NOMO-1 treated with dmso at 0.1 percent for 144 hours (cell line): ENCODE data around the gene SMIM11.
"Not testable (repeated sequence)": the region's sequence is repeated elsewhere in the genome, so short reads cannot be mapped to it uniquely, and the experiment has no call there.

Experiments
- DNase-seq: peaks from one replicate; lab custom pipeline; 2025; ENCODE audit not compliant: unreplicated experiment; lab: John Stamatoyannopoulos, UW

SMIM11 gene

DNA sequence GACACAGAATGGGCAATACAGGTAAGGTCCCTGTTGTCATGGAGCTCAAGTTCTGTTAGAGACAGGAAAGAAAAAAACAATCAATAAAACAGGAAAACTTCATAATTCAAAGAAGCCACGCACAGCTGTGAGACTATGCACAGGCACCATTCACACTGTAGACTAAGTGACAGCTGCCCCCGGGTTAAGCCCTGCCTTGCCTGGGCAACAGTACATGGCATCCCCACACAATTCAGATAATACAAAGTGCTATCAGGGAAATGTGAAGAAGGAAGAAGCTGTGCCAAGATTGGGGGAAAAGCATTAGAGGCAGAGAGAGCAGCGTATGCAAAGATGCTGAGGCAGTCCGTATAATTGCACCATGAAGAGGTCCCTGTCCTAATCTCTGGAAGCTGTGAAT, 20.5 kb upstream of the SMIM11 start:
- DNase-seq = no peak

DNA sequence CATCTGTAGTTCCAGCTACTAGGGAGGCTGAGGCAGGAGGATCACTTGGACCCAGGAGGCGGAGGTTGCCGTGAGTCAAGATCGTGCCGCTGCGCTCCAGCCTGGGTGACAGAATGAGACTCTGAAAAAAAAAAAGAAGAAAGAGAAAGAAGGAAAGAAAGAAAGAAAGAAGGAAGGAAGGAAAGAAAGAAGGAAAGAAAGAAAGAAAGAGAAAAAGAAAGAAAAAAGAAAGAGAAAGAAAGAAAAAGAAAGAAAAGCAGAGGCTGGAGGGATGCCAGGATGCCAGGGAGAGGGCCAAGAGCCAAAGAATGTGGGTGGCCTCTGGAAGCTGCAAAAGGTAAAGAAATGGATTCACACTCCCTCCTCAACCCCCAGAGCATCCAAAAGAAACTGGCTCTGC, 19.7 kb upstream of the SMIM11 start:
- no peak for DNase-seq

DNA sequence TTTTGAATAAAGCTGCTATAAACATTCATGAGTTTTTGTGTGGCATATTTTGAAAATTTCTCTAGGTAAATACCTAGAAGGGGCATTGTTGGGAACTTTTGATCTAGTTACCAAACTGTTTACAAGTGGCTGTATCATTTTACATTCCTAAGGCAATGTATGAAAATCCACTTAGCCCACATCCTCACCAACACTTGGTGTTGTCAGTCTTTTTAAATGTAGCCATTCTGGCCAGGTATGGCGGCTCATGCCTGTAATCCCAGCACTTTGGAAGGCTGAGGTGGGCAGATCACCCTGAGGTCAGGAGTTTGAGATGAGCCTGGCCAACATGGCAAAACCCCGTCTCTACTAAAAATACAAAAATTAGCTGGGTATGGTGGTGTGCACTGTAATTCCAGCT, 17.4 kb upstream of the SMIM11 start:
- DNase-seq = no peak

DNA sequence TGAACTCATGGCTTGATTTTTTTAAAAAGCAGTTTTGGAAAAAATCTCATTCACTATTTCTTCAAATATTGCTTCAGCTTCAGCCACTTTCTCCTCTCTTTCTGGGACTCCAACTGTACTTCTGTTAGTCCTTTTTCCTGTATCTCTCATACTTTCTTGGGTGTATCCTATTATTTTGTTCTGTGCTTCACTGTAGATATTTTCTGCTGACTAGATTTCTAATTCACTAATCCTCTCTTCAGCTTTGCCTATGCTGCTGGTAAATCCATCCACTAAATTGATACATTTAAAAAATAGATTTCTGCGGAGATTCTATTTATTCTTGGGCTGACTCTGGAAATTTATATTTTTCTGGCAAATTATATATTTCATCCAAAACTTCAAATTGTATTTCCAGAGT, 16.4 kb upstream of the SMIM11 start:
- DNase-seq = no peak

DNA sequence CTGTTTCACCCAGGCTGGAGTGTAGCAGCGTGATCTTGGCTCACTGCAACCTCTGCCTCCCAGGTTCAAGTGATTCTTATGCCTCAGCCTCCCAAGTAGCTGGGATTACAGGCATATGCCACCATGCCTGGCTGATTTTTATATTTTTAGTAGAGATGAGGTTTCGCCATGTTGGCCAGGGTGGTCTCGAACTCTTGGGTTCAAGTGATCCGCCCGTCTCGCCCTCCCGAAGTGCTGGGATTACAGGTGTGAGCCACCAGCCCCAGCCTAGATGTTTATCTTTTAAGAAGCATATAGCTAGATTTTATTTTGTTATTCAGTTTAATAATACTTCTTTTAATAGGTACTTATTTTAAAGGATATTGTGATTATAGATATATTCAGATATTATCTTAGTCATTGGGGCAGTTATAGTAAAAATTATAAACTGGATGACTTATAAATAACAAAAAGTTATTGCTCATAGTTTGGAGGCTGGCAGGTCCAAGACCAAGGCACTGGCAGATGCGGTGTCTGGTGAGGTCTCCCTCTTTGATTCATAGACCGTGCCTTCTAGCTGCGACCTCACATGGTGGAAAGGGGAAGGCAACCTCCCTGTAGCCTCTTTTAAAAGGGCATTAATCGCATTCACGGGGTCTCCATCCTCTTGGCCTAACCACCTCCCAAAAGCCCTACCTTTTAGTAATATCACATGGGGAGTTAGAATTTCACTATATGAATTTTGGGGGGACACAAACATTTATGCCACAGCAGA, 14.6 kb upstream of the SMIM11 start:
- DNase-seq = no peak

DNA sequence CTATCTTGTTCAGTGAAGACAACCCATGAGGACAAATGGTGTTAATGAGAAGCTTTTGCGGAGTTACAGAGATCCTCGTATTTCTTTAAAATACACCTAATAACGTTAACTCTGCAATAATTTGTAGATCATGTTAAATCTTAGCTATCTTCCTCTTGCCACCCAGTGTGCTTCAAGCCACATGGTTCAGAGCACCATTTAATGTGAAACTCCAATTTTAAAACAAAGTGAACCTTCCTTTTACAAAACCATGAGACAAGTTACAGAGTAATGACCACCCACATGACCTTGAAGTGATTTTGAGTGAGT, 13.2 kb upstream of the SMIM11 start:
- DNase-seq = no peak

DNA sequence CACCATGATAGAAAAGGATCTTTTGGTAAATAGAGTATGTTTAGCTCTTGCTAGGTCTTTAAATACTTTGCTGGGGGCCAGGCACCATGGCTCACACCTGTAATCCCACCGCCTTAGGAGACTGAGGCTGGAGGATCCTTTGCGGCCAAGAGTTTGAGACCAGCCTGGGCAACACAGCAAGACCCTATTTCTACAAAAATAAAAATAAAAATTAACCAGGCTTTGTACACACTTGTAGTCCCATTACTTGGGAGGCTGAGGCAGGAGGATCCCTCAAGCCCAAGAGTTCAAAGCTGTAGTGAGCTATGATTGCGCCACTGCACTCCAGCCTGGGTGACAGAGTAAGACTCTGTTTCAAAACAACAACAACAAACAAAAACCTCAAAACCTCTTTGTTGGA, 12.6 kb upstream of the SMIM11 start:
- DNase-seq = no peak

DNA sequence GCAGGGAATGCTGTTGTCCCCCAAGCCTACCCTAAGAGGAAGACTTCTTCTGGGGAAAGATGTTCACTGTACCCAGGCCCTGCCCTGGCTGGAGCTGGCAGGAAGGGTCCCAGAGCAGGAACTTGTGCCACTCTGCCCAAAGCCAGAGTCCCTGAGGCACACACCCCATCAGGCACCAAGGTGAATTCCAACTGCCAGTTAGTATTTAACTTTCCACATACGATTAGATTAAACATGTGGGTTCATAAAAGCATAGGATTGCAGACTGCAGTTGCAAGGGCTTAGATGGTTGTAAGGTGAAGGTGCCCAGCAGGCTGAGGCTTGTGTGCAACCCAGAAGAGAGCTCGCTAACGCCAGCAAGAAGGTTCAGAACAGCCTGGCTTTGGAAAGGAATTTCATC, 11.6 kb upstream of the SMIM11 start, which contains the start of gene KCNE2:
TSS of gene KCNE2 (plus strand) at position 274 of the 400 bp plus-strand sequence. CDS start 6,473 bp downstream, outside the sequence.
- DNase-seq = no peak

DNA sequence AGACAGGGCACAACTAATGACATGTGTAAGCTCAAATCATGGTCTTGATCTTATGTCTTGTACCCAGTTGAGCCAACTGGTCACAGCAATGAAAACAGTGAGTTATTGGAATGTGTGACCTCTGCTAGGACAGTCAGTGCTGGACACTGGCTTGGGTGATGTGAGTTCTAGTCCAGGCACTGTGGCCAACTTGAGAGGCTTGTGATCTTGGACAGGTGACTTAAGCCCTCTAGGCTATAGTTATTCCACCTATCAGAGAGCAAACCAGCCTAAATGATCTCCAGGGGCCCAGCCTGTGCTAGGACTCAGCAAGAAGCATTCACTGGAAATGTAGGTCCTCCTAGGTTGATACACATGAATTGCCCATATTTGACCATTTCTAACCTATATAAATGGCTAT, 10.4 kb upstream of the SMIM11 start:
- no peak for DNase-seq

DNA sequence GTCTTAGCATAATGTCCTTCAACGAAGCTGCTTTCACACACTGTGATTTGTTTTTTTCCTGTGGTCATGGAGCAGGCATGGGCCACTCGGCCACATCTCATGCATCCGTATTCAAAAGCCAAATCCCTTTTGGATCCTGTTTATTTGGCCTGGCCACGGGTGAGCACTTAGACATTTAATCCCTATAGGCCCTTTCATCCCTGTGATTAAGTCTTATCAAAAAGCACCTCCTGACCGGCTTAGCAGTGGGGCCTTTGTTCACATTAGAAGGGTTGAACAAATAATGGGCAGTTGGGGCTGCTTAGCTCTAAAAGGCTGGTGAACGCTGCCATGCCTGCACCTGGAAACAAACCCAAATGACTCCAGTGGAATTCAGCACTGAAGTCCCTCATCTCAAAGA, 9.5 kb upstream of the SMIM11 start:
- no peak for DNase-seq

DNA sequence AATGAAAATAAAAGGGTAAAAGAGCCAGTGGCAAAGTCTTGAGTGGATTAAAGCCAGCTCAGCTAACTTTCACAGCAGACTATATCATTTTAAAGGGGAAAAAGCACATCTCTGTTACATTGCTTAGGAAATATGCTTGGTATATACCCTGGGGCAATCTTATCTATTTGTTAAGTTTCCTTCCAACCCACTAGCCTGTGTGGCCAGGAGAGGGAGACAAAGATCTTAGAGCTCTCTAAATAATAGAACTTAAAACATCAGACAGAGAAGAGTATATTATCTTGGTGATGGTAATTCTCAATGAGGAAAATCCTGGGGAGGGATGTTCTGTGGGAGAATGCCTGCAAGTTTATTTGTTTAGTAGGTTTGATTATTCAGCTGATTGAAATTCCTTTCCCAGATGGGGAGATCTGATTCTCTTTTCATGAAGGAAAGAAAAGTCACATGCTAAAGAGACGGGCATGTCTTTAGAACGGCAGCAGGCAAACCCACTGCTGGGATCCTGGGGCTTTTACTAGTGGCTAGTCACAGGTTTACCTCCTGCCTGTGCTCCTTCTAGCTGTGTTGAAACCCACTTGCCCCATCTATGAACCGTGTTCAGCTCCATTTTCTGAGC, 7.9 kb upstream of the SMIM11 start:
- peak; percentile 19 for DNase-seq

DNA sequence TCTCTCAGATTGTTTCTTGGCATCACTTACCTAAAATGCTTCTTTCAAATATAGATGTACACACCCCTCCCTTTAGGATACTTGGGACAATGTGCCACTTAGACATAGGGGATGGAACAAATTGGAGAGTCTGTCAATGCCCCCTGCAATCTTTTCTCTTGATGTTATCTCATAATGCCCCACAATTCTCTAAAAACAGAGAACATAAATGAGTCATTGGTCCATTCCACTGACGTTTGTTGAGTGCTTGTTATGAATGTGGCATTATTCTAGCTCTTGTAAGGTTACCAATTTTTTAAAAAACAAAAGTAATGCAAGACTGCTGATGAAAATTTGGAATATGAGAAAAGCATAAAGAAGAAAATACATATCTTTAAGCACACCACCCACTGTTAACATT, 5.6 kb upstream of the SMIM11 start:
- no peak for DNase-seq

DNA sequence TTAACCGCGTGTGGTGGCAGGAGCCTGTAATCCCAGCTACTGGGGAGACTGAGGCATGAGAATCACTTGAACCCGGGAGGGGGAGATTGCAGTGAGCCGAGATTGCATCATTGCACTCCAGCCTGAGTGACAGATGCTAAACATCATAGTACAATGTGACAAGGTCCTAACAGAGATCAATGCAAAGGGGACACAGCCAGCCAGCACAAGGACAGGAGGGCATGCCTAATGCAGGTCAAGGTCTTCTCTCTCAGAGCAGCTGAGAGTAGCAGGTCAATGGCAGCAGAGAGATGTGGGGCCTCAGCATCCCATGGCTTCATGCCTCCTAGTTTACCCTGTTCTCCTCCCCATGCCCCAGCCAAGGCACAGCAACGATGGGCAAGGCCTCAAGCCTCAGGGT, 3.0 kb upstream of the SMIM11 start:
- no peak for DNase-seq

DNA sequence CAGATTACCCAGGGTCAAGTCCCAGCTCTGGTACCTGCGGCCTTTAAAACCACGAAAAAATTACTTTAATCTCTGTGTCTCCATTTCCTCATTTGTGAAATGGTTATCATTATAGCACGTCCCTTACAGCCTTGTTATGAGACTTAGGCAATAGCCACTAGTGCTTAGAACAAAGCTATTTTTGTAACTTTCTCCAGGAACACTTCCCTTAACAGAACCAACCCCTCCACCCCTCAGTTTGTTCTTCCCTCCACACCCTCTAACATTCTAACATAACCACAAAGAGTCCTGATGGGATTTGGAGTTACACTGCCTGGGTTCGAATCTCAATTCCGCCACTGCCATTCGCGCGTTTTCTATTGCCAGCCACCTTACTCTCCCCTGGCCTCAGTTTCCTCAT, 845 bp upstream of the SMIM11 start:
- not testable (repeated sequence) for DNase-seq

DNA sequence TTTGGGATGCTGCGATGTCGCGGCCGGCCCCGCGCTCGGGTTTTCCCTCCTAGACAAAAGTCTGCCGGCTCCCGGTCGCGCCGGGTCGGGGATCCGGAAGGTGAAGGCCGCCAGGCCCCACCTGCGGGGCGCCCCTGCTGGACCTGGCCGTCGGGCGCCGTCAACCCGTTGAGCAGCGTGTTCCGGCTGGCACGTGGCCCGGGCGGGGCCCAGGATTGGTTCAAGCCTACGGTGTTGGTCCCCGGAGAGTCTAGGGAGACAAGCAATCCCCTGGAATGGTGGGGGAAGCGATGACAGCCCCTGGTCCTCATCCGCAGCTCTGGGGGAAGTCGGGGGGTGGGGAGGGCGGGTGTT, 289 bp downstream of the SMIM11 start:
- not testable (repeated sequence) for DNase-seq

DNA sequence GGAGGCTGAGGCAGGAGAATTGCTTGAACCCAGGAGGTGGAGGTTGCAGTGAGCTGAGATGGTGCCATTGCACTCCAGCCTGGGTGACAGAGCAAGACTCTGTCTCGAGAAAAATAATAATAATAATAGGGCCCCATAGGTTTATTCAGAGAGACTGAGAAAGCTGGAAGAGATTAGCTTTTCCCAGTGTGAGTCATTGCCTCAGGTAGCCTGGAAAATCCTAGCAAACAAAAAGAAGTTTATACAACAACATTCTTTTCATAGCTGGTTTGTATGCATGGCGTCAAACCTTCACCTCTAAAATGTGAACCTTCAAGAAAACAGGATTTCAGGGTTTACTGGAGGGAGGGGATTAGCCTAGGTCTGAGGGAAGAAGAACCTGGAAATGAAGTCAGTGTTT, 7.8 kb downstream of the SMIM11 start:
- DNase-seq = not testable (repeated sequence)

DNA sequence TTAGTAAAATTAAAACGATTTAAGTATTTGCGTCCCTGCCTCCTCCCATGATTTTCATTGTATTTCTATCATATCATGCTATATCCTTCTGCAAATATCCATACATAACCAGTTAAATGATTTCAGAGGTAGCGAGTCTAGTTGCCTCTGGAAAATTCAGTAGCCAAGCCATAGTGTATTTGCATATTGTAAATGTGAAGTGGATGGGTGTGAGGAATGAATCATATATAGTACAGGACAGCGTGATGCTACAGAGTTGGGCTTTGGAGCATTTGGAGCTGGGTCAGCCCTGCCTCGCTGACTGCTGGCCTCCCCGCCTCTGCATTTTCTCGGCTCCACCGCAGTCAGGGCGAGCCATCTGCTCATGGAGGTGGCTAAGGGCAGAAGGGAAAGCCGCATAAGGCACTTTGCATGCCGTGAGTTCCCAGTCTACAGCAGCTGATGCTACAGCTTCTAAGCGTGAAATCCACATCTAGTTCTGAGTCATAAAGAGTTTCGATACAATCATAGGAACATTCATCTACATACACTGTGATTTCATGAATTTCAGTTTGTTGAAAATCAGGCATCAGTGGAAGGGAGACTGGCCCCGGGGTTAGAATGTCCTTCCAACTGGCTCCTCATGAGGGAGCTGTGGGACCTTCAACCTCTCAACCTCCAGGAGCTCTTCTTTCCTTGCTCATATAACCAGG, 8.6 kb downstream of the SMIM11 start:
- not testable (repeated sequence) for DNase-seq

DNA sequence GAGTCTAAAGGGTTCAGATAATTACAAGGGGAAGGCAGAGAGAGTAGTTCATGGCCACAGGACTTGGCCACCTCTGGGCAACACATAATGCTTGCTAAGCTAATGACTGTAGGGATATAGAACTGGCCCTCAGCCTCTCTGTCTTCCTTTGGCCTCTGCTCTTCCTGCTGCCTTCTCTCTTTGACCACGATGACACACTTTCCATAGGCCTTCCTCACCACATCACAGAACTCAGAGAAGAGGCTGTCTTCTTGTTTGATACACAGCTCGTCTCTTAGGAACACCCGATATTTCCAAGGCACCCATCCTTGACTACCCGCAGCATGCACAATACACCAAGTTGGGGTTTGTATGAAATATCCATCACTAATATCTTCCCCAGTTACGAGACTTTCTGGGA, 25.2 kb downstream of the SMIM11 start:
- DNase-seq = not testable (repeated sequence)

DNA sequence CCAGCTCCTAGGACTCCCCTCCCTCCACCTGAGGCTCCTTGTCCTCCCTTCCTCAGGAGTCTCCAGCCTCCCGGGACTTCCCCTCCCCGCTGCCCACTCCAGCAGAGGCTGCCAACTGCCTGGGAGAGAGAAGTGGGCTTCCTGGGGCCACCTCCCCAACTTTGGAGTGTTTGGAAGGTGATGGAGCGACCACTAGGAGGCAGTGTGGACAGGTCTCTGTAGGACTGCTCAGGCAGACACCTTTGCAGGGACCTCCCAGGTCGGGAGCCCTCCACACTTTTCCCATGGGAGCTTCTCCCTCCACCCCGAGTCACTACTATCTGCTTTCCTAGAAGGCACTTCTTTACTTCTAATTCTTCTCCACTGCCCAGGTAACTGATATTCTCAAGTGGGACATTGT, 29.4 kb downstream of the SMIM11 start:
- DNase-seq = not testable (repeated sequence)

DNA sequence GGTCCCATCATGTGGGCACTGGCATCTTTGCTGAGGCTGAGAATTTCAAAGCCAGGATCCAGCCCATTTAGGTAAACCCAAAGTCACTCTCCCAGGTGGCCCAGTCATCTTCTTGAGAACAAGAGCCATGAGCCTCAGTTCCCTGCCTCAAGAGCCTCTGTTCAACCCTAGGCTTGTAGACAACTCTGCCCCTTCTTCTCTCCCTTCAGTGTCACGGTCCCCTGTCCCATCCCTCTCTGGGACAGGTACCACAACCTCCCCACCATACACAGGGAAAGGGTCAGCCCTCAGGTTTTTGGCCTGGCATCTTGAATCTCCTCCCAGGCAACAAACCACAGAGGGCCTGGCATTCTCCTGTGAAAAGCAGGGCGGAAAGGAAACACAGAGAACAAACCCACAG, 30.4 kb downstream of the SMIM11 start:
- DNase-seq = not testable (repeated sequence)

DNA sequence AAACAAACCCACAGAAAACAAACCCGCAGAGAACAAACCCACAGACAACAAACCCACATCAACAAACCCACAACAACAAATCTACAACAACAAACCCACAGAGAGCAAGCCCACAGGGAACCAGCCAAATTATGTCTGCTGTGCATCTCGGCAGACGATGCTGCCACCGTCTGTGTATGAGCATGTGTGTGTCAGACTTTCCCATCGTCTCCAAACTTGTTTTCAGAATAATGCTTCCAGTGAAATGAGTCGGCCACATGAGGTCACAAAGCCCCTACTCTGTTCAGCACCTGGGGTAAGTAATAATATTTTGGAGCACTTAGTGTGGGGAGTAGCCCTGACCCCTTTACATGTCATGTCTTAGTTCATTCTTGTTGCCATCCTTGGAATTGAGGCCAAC, 30.8 kb downstream of the SMIM11 start:
- DNase-seq = not testable (repeated sequence)

DNA sequence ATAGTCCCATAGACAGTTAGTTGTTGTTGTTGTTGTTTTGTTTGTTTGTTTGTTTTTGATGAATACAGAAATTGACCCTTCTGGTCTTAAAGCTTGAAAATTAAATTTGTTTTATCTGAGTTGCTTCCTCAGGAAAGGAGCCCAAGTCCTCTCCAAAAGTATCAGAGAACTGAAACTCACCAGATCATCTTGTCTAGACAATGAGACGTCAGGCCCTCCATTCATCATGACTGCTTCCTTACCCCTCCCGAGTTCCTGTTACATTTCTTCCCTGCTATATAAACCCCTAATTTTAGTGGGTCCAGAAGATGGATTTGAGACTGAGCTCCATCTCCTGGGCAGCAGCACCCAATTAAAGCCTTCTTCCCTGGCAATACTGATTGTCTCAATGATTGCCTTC, 31.4 kb downstream of the SMIM11 start:
- DNase-seq = not testable (repeated sequence)
